ENCODE results near the gene PRMT9. TPM values are rescaled to one million over a fixed set of nuclear protein-coding genes. Genes with fewer than 3 reads are reported as not detected.

Gene PRMT9
- total RNA-seq, 1 donor from 2014 or later = 11.1 TPM

DNA sequence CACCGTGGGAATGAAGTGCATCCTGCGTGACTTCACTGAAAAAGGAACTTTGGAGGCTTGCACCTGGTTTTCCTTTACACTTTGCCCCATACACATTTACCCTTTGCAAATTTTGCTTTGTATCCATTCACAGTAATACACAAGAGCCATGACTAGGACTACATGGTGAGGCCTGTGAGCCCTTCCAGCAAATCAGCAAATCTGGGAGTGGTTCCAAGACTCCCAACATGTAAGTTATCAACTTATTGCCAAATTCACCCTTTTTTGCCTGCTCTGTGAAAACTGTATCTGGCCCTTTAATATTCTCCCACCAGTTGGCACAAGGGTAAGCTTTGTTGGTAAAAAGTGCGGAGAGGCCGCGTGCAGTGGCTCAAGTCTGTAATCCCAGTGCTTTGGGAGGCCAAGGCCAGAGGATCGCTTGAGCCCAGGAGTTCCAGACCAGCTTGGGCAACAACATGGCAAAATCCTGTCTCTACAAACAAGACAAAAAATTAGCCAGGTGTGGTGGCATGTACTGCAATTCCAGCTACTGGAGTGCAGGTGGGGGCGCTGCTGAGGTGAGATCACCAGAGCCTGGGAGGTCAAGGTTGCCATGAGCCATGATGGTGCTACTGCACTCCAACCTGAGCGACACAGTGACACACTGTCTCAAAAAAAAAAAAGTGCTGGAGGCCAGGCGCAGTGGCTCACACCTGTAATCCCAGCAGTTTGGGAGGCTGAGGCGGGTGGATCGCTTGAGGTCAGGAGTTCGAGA lies 5.0 kb downstream of the PRMT9 start:
- peak; percentile 2 for DNase-seq

DNA sequence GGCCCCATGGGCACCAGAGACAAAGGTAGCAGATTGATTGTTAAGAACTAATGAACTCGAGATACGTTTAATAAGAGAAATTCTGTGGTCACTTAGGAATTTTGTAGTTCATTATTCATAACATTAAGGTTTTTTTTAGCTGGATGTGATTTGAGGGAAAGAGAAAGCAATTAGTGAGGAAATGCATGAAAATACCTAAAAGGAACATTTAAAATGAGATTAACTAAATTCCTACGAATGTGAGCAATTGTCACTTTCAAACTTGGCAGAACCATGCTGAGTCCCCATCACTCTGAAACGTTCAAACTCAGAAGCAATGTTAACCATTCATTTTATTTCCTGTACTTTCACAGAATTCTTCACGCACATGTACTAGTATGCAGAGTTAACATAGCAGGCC lies 5.9 kb downstream of the PRMT9 start:
- DNase-seq = no peak

DNA sequence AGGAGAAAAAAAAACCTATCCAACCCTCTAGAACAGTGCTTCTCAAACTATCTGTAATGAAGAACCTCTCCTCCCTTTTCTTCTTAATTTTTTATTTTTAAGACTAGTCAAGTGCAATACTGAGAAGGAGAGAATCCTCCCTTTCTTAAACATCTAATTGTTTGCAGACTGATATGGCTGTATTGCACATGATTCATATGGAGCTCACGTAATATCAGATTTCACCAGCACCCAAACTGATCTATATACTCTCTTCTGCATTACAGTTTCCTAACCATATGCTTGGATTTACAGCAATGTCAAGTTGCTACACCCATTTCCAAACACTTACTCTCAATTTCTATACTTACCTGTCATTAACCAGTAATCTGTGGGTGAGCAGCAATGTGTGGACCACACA lies 9.5 kb downstream of the PRMT9 start:
- no peak for DNase-seq

DNA sequence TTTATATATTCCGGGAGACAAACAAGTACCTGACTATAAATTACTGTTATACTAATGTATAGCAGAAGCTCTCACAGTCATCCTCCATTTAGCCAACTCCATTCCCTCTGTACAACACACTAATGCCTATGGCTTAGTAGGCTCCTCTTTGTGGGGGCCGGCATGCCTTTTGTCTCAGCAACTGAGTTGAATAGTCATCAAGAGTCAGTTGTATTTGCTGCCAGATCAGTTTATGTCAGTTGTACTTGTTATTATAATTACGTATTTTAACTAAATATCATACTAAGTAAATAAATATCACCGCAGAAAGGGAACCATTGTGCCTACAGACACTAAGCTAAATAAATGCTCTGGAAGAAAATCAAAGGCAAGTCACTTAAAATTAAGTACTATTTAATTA lies 9.9 kb downstream of the PRMT9 start:
- DNase-seq = no peak

DNA sequence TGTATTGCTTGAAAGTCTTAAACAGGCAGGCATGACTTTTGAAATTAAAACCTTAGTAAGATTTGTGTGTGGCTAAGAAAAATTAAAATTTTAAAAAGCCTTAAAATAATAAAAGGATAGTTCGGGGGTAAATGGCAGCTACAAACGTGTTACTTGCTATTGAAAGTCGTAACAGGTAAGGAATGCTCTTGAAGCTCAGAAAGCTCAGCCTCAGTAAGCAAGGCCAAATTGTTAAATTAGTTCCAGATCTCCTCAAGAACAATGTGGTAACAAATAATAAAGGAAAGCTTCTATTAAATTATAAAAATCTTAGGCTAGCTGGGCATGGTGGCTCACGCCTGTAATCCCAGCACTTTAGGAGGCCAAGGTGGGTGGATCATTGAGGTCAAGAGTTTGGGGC lies 25.5 kb downstream of the PRMT9 start:
- DNase-seq = no peak

DNA sequence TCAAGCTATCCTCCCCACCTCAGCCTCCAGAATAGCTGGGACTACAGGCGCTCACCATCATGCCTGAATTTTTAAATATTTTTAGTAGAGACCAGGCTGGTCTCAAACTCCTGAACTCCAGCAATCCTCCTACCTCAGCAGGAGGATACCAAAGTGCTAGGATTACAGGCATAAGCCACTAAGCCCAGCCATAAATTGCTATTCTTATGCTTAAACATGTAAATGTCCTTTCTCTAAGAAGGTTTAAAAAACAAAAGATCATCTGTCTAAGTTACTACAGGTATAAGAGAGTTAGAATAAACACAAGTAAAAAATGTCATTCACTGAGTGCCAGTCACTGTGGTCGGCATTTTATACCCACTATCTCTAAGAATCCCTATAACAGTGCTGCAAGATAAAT lies 28.3 kb downstream of the PRMT9 start:
- no peak for DNase-seq

DNA sequence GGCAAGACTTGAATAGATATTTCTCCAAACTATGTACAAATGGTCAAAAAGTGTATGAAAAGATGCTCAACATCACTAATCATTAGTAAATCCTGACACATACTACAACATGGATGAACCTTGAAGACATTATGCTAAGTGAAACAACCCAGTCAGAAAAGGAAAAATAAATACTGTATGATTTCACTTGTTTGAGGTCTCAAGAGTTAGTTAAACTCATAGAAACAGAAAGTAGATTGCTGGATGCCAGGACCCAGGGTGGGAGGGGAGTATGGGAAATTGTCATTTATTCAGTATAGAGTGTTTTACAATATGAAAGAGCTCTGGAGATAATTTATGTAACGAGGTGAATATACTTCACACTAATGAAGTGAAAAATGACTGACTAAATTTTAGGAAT lies 32.4 kb downstream of the PRMT9 start:
- DNase-seq = no peak

DNA sequence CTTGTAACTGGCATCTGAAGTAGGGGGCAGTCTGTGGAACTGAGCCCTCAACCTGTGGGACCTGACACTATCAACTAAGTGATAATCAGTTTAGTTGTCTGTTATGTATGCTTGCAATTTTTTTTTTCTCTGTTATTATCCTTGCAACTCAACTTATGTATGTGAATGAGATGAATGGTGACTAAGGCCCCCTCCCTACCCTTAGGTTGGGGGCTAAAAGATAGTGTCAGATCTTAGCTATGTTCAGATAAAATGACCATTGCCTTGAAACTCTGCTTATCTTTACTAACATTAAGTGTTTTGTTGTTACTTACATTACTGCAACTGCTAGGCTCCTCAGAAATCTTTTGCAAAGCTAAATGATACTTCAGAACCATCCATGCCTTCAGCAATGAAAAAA lies 35.3 kb downstream of the PRMT9 start:
- DNase-seq = no peak

DNA sequence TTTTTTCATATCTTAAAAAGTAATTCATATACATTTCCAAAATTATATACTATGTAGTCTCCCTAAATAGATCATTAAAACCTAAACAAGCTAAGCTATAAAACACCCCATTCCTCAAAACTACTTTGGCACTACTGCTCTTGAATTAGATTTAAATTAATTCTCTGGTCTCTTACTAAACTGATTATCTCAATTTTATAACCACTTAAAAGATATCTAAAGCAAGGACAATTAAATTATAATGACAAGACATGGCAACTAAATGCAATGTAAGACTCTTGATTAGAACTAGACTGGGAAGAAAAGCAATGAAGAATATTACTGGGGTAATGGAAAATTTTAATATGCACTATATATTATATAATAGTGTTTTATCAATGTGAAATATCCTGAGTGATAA lies 38.9 kb downstream of the PRMT9 start:
- no peak for DNase-seq

DNA sequence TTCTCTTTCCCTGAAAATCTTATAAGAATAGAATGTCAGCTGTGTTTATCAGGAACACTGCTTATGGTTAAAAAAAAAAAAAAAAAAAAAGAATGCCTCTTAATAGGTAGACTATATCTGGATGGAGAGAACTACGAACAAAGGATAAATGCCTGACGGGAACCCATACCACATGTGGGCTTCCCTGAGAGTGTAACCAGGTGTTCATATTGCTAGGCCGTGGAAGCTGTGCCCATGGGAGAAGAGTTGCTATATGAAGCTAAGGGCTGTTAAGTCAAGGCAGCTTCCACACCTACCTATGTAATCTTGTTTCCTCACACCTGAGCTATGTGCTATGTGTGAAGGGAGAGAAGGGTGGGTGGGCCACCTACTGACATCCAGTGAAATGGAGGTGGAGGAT lies 39.5 kb downstream of the PRMT9 start:
- no peak for DNase-seq

DNA sequence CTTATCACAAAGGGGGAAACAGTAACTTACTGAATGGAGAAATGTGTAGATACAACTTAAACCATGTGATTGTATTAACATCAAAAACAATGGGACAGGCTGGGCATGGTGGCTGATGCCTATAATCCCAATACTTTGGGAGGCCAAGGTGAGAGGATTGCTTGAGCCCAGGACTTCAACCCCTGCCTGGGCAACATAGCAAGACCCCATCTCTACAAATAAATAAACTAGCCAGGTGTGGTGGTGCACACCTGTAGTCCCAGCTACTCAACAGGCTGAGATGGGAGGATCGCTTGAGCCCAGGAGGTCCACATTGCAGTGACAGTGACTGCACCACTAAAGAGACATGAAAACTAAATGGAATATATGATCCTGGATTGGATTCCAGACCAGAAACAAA lies 40.3 kb downstream of the PRMT9 start:
- no peak for DNase-seq

DNA sequence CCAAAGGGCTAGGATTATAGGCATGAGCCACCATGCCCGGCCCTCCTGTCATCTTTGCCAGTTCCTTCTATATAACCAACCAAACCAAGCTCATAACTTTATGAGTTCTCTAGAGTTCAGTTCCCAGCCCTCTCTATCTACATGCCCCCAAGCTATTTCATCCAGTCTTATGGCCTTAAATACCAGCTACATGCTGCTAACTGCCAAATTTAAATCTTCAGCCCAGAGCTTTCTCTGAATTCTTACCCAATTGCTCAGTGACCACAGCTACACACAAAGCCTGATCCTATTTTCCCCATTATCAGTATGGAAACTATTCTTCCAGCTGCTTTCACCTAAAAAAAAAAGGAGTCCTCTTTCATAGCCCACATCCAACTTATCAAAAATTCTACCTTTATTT lies 43.6 kb downstream of the PRMT9 start:
- no peak for DNase-seq

DNA sequence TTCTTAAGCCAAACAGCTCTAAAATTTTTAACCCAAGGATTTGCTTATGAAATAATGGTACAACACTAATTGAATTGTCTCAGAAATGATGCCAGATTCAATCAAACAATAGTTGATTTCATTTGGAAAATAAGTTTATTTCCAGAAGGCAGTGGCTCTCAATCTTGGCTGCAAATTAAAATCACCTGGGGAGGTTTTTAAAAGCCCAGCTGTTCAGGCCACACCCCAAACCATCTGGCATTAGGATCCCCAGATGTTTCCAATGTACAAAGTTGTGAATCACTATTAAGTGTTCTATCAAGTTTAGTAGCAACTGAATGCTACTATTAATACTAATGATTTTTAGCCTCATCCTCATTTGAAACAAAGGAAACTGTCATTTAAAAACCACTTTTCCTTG lies 44.6 kb downstream of the PRMT9 start:
- no peak for DNase-seq

DNA sequence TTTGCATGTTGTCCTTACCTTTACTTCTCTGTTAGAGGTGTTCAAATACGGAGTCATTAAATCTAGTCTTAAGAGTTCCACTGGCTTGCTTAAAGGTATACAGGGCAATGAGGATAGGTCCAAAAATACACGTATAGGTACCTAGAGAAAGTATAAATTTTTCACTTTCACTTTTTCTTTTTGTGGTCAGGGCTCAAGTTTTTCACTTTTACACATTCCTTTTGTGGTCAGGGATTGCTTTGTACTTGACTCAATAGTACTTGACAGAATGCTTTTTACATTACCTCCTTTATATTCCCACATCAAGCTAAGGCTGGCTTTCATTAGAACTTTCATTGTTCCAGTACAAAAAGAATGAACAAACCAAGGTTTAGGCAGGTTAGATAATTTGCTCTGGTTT lies 45.0 kb downstream of the PRMT9 start:
- no peak for DNase-seq

DNA sequence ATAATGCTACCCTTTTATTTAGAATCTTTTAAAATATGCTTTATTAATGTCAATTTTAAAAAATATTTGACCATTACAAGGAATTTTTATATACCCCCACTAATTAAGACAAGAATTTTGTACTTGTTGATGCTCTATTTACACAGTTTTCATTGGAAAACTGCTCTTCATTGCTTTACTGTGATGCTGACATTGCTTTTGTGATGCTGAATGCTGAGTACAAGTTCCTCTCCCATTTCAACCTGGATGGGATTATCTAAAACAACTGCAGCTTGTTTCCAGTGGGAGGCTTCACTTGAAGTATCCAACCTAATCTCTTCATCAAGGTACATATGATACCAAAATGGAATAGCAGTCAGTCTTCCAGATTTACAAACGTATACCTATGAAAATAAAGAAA lies 45.6 kb downstream of the PRMT9 start:
- DNase-seq = no peak

DNA sequence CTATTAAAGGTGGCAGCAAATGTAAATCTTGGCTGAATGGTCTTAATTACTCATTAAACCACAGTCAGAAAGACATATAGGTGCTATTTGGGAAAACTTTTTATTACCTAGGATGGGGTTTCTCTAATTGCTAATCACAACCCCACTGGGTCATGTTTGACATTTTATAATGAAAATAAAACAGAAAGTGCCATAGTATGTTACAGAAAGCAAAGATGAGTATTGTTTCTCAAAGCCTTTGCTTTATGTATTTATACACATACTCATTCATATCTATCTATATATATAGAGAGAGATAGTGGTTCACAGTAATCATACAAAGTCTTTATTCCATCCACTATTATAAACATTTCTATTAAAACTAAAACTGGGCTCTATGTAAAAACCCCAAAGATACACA lies 48.6 kb downstream of the PRMT9 start:
- no peak for DNase-seq

DNA sequence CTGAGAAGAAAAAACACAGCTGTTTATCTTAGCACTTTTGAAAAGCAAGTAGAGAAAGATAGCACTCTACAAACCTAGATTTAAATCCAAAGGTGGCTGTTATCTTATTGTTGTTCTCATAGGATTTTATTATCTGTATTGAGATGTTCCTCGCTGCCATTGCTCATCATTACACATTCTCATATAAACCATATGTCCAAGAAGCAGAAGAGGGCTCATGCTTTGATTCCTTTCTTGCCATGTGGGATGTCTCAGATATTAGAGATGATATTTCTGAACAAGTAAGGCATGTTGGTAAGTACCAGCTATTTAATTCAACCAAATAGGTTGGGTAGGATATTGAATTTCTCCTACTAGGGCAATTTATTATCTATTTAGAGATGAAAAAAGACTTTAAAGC lies 50.3 kb downstream of the PRMT9 start:
- no peak for DNase-seq

DNA sequence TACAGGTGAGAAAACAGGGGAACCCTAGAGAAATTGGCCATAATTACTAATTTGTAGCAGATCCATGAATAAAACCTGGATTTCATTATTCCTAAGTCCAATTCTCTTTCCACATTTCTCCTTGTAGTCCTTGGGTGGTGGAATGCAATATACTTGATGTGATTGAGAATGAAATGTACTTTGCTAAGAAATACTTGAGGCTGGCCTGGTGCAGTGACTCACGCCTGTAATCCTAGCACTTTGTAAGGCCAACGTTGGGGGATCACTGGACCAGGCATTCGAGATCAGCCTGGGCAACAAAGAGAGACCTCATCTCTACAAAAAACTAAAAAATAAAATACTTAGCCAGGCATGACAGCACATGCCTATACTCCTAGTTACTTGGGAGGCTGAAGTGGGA lies 50.9 kb downstream of the PRMT9 start:
- no peak for DNase-seq

DNA sequence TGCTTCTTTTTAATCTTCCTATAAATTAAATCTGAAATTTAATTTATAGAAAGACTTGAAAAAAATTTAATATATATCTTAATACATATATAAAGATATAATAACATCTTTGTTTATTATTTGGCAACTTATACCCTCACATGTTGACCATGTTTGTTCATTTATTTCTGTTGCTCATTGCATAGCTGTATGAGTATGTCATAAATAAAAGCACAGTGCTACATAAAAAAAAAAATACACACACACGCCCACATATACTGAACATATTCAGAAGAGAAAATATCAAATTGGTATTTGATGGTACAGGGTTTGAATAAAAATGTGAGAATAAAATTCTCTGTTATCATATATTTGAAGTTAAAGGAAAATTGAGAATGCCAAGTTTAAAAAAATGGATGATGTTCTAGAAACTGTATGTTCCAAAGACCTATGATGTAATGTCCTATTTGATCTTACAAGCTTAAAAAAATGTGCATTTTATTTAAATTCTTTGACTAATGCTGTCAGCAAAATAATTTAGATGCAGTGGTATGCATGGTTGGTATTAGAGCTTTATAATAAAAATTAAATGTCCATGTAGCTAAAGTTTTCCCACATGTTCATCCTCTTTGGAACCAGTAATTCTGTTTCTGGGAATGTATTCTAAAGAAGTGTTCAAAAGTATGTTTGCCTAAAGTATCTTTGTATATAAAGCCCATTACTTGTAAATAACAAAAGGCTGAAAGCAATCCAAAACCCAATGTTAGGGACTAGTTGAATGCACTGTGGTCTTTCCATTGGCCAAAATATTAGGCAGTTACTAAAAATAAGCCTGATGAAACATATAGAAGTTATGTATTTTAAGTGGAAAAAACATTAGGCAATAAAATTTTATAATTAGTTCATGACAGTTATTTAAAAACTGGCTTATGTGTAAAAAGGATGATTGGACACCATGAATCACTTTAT lies 53.9 kb downstream of the PRMT9 start:
- no peak for DNase-seq

DNA sequence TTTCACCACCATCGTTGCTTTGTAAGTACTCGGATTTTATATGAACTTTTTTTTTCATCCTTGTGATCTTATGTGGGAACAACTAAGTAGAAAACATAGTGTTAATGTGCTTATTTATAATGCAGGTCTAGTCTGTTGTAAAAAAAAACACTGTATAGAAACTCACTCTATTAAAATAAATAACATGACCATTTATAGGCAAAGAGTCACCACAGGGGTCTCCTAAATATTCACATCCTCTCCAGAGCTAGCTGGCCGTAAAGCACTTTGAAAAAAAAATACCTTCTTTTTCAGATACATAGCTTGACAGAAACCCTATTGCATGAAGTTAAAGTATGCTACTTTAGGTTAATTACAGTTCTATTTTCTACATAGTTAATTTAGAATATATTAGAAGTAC lies 55.5 kb downstream of the PRMT9 start:
- DNase-seq = no peak

DNA sequence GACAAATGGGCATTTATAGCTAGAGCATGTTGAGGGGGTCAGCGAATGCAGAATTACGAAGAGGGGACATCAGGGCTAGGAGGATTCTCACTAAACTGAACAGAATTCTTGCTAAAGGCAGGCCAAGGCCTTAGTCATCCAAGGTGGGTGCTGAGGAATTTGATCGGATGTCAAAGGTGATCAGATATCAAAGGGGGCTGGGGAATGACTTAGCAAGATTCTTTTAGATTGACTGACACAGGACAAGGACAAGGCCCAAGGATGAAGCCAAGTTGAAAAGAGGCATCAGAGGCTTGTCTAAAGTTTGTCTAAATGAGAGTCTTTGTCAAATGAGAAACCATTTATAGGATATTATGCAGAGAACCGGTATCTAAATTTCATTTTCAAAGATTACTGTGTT lies 57.1 kb downstream of the PRMT9 start:
- DNase-seq = no peak

DNA sequence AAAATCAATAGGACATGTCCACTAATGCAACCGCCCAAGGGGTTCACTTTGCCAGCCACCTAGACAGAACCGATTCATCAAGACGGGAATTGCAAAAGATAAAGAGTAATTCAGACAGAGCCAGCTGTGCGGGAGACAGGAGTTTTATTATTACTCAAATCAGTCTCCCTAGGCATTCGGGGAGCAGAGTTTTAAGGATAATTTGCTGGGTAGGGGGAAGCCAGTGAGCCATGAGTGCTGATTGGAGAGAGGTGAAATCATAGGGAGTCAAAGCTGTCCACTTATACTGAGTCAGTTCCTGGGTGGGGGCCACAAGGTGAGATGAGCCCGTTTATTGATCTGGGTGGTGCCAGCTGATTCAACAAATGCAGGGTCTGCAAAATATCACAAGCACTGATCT lies 58.2 kb downstream of the PRMT9 start:
- DNase-seq = no peak

DNA sequence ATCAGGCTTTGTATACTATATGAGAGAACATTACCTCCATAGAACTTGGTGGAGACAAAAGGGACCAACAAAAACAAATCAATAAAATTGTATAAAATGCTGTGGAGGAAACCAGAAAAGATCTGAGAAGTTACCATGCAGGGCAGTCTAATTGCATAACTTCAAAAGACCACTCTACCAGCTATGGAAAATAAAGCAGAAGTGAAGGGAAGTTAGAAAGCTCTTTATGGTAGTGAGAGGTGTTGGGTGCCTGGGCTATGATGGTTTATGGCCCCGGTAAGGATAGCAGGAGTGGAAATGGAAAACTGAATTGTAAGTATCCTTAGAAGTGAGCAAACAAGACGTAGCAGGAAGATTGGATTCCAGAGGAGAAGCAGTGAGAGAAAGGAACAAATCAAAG lies 63.6 kb downstream of the PRMT9 start:
- DNase-seq = no peak
